NCI-H524 treated with DMSO at 0.1 percent for 48 hours (cell line): Measurements from ENCODE around the gene RORC.
"Not testable (repeated sequence)": the region's sequence is repeated elsewhere in the genome, so short reads cannot be mapped to it uniquely, and the experiment has no call there.

Source experiments
- DNase-seq: peaks from one replicate; lab custom pipeline; 2025; lab: John Stamatoyannopoulos, UW

Gene RORC

DNA sequence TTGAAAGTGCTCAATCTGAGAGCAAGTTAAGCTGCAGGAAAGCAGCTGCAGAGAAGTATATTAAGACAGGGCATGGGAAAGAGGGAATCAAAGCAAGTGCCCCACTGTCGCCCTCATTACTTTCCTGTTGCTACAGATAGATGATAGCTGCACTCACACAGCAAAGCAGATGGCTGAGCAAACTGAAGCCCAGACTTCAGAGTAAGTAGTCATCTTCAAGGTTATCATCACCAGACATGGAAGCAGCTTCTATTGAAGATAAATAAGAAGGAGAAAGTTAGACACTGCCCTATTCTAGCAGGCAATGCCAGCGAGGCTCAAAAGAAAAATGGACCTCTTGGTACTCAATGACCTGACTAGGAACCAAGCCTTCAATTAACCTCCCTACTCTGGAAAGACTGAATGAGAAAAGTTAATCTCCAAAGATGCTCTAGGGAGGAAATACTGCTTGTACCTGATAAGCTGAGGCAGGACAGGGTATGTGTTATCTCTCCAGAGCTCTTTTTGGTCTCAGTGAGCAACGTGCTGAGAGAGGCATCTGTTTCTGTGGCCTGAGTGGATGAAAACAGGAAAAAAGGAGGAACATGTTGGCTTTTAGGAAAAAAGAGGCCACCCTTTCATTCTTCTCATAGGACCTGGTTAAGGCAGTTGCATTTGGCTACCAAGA is 57.2 kb downstream of the RORC start:
- DNase-seq = no peak

DNA sequence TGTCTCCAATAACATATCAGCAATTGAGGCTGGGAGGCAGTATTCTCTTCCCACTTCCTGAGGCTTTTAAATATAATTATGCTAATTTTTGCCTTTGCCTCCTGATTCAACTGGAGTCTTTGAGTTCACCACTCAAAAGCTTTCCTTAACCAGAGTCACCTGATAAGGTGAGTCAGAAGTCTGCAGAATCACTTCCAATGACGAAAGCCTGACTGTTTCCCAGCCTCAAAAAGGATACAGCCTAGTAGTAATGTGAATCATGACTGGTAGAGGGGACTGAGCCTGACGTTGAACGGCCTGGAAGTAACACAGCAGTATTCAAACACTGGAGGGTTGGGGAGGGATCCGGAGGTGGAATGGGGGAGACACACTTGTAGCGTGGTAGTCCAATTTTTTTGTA is 57.9 kb downstream of the RORC start:
- no peak for DNase-seq

DNA sequence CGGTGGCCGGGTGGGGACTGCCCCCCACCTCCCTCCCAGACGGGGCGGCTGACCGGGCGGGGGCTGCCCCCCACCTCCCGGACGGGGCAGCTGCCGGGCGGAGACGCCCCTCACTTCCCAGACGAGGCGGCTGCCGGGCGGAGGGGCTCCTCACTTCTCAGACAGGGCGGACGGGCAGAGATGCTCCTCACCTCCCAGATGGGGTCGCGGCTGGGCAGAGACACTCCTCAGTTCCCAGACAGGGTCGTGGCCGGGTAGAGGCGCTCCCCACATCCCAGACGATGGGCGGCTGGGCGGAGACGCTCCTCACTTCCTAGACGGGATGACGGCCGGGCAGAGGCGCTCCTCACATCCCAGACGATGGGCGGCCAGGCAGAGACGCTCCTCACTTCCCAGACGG is 62.3 kb downstream of the RORC start:
- not testable (repeated sequence) for DNase-seq

DNA sequence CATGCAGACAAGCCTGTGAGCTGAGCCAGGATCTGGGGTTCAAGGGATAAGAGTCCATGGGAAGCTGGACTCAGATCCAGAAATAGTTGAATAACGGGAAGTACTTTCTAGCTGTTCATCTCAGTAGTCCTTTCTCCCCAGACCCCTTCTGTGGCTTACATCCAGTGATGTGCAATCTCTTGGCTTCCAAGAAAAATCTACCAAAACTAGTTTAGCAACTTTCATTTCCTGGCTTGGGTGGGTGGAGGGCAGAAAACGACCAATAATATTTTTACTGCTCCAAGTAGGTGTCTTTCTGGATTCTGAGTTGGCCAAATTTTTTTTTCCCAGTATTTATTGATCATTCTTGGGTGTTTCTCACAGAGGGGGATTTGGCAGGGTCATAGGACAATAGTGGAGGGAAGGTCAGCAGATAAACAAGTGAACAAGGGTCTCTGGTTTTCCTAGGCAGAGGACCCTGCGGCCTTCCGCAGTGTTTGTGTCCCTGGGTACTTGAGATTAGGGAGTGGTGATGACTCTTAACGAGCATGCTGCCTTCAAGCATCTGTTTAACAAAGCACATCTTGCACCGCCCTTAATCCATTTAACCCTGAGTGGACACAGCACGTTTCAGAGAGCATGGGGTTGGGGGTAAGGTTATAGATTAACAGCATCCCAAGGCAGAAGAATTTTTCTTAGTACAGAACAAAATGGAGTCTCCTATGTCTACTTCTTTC is 63.1 kb downstream of the RORC start:
- DNase-seq = not testable (repeated sequence)

DNA sequence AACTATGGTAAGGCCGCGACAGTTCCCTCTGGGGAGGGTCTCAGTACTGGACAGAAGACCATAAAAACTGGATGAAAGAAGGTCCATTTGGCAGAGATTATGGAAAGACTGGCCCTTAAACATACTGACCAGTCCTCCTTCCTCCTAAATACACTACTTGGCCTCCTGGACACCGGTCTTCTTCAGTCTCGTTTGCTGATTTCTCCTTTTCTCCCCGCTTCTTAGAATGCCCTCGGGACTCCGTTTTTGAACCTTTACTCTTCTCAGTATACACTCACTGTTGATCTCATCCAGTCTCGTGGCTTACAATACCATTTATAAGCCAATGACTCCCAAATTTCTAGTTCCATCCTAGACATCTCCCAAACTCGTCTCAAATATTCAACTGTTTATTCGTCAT is 67.6 kb downstream of the RORC start:
- DNase-seq = no peak

DNA sequence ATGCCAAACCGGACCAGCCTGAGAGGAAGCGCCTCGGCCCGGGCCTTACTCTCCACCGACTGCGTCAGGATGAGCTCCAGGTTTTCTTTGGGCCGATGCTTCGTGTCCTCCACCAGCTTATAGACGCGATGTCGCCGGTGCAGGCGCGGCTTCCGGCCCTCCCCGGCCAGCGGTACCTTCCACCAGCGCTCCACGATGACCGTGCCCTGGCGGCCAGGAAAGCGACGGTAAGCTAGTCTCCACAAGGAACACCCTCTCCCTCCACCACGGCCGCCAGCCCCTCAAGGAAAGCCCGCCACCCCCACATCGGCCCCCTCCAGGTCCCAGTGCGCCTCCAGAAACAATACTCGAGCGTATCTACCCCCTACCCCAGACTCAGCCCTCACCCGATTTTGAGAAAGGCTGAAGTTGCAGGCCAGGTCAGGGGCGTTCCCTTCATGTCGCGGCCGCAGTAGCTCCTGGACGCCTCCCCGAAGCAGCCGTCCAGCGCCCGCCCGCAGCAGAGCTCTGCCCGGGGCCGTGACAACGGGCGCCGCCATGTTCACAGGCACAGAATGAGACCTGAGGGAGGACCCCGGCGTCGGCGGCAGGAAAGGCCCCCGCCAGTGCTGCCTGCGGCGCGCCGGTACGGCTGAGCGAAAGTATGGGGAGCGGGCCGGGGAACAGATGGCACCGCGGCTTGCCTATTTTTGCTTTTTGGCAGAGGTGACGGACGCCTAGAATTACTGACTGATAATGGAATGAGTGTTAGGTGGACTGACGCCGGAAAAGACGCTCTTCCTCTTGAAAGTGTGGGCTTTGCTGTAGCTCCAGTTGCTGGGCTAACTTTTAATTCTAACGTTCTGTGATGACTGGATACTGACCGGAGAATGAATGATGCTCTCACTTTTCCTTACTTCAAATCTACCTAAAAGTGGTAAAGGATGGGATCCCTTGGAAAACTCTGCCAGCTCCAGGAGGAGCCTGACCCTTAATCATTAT is 68.4 kb downstream of the RORC start, which contains the start of gene MRPL9:
TSS of gene MRPL9 (minus strand) at position 556 of the 981 bp plus-strand sequence. CDS start at position 539, 17 bp downstream.
- peak; percentile 11 for DNase-seq

DNA sequence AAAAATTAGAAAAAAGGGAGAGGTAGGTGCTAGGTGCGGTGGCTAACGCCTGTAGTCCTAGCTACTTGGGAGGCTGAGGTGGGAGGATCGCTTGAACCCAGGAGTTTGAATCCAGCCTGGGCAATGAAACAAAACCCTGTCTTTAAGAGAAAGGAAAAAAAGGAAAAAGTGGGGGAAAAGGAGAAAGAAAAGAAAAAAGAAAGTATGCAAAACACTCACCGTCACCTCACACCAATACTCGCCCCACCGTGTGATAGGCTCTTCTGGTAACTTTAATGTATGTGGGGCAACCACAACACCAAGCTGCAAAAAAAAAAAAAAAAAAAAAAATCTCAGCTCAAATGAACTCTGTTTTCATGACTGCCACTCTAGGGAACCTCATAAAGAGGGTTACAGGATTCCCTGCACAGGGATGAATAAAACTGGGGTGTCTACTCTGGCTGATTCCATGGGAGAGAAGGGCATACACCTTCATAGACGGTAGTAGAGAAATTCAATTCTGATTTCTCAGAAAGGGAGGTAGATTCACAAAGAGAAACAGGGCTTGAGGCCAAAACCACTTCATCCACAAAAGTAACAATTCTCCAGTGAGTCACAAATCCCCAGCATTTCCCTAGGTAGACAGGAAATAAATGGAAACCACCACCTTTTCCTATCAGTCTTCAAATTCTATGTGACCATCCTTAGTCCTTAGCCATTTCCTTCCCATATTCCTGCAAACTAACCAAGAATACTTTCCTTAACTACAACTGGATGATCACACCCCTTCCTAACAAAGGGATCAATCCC is 70.8 kb downstream of the RORC start:
- no peak for DNase-seq

DNA sequence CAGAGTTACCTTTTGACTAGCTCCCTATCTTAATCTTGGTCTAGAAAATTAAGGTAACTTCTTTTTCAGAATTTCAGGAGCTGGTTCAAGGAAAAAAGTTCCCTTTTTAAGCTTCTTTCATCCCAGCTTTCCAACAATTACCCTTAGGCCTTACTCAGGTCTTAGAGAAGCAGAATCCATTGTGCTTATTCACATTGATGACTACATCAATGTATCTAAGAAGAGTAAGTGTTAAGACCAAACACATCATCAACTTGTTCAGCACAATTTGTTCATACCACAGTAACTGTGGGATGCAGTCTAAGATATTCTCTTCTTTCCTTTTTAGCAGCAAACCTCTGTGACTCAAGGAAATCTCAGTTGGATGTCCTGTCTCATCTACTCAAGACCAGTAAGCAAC is 72.4 kb downstream of the RORC start:
- DNase-seq = no peak

DNA sequence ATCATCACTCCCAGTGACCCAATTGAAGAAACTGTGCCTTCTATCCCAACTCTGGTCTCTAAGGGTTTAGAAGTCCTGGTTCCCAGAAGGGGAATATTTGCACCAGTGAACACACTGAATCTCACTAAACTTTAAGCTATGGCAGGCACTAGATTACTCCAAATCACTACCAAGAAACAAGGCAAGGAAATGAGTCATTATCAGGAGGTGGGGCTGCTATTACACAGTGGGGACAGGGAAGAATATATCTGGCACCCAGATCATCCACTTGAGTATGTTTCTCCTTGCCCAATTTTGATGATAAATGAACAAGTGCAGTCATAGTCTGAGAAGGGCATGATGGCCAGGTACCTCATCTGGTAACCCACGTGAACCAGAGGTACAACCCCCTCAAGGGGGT is 75.3 kb downstream of the RORC start:
- DNase-seq = no peak
